ENCODE measurements around the gene D2HGDH.
"Not testable (repeated sequence)": the region's sequence is repeated elsewhere in the genome, so short reads cannot be mapped to it uniquely, and the experiment has no call there.

The D2HGDH gene

DNA sequence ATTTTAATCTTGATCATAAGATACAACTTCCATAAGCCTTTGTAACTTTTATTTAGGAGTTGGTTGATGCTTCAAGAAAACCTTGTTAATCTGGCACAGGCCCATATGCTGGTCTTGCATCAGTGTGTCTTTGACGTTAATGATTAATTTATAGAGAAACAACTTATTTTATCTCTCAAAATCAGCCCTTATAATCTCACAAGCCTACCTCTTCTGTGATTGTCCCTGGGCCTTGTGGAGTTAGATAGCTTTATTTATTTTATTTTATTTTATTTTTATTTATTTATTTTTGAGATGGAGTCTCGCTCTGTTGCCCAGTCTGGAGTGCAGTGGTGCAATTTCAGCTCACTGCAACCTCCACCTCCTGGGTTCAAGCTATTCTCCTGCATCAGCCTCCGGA lies 47.6 kb downstream of the D2HGDH start:
- no CpG with 5 or more reads among the region's 3 CpGs for WGBS (ENCODE audit: extremely low coverage, insufficient coverage, insufficient read length)
- not testable (repeated sequence) for DNase-seq

GRCh38 chr2:241788135-241788534 lies 53.7 kb downstream of the D2HGDH start:
- no peaks in the 10 kb centered on the region for H3K79me1 ChIP-seq (ENCODE audit: low read length)
- no peak overlapping the region for H4K91ac ChIP-seq (ENCODE audit: low read depth, low read length)
- H2AFZ ChIP-seq (ENCODE audit: insufficient read depth, low read length, poor library complexity) = no peak overlapping the region
- H3K36me3 ChIP-seq (ENCODE audit: control insufficient read depth in 1 of 2, insufficient read depth in 2 of 2, low read length in 2 of 2) = no peaks in the 10 kb centered on the region
- no peak for DNase-seq
- H3K27me3 ChIP-seq (ENCODE audit: insufficient read depth, low read length) = no peaks in the 10 kb centered on the region
- no peak overlapping the region for H3K4ac ChIP-seq (ENCODE audit: low read depth, low read length)
- no peak overlapping the region for H3K4me2 ChIP-seq (ENCODE audit: low read length)
- H2BK12ac ChIP-seq (ENCODE audit: low read length) = no peak overlapping the region
- H2BK5ac ChIP-seq (ENCODE audit: low read depth, low read length, poor library complexity) = no peak overlapping the region
- no peak overlapping the region for H3K23ac ChIP-seq (ENCODE audit: low read length)
- no peak overlapping the region for H3K9ac ChIP-seq (ENCODE audit: low read length)
- no peak overlapping the region for H3K14ac ChIP-seq (ENCODE audit: low read length)
- no peak overlapping the region for H2BK120ac ChIP-seq (ENCODE audit: insufficient read depth, low read length, poor library complexity)
- no CpG with 5 or more reads among the region's 4 CpGs for WGBS (ENCODE audit: extremely low coverage, insufficient coverage, insufficient read length)
- H3K27ac ChIP-seq (ENCODE audit: low read depth, low read length) = no peak overlapping the region
- no peak overlapping the region for H3K18ac ChIP-seq (ENCODE audit: low read length)
- no peaks in the 10 kb centered on the region for H3K79me2 ChIP-seq (ENCODE audit: control insufficient read depth, insufficient read depth, low read length, poor library complexity)
- H2AK5ac ChIP-seq (ENCODE audit: low read length) = no peak overlapping the region
- no peak overlapping the region for H4K8ac ChIP-seq (ENCODE audit: low read depth, low read length)
- H3K9me3 ChIP-seq (ENCODE audit: insufficient read depth, low read depth, low read length) = no peaks in the 10 kb centered on the region
- H4K12ac ChIP-seq (ENCODE audit: low read depth, low read length) = no peak overlapping the region
- no peaks in the 10 kb centered on the region for H3K4me1 ChIP-seq (ENCODE audit: control insufficient read depth in 1 of 2, insufficient read depth in 2 of 2, low read length in 2 of 2)
- no peak overlapping the region for H3K4me3 ChIP-seq (ENCODE audit: low read depth, low read length)

More for the DNA sequence above, 47.6 kb downstream of the D2HGDH start:
- H3K36me3 ChIP-seq (ENCODE audit: control insufficient read depth in 1 of 2, insufficient read depth in 2 of 2, low read length in 2 of 2); H3K14ac ChIP-seq (ENCODE audit: low read length); H3K27me3 ChIP-seq (ENCODE audit: insufficient read depth, low read length); H2AFZ ChIP-seq (ENCODE audit: insufficient read depth, low read length, poor library complexity); H4K91ac ChIP-seq (ENCODE audit: low read depth, low read length); H3K27ac ChIP-seq (ENCODE audit: low read depth, low read length); H2BK12ac ChIP-seq (ENCODE audit: low read length); H2BK120ac ChIP-seq (ENCODE audit: insufficient read depth, low read length, poor library complexity); H3K9me3 ChIP-seq (ENCODE audit: insufficient read depth, low read depth, low read length); H3K18ac ChIP-seq (ENCODE audit: low read length); H3K9ac ChIP-seq (ENCODE audit: low read length); H2AK5ac ChIP-seq (ENCODE audit: low read length); H3K79me1 ChIP-seq (ENCODE audit: low read length); H2BK5ac ChIP-seq (ENCODE audit: low read depth, low read length, poor library complexity); H4K8ac ChIP-seq (ENCODE audit: low read depth, low read length); H4K12ac ChIP-seq (ENCODE audit: low read depth, low read length); H3K79me2 ChIP-seq (ENCODE audit: control insufficient read depth, insufficient read depth, low read length, poor library complexity); H3K4me1 ChIP-seq (ENCODE audit: control insufficient read depth in 1 of 2, insufficient read depth in 2 of 2, low read length in 2 of 2); H3K23ac ChIP-seq (ENCODE audit: low read length); H3K4me2 ChIP-seq (ENCODE audit: low read length); H3K4me3 ChIP-seq (ENCODE audit: low read depth, low read length); H3K4ac ChIP-seq (ENCODE audit: low read depth, low read length): not testable (repeated sequence)

DNA sequence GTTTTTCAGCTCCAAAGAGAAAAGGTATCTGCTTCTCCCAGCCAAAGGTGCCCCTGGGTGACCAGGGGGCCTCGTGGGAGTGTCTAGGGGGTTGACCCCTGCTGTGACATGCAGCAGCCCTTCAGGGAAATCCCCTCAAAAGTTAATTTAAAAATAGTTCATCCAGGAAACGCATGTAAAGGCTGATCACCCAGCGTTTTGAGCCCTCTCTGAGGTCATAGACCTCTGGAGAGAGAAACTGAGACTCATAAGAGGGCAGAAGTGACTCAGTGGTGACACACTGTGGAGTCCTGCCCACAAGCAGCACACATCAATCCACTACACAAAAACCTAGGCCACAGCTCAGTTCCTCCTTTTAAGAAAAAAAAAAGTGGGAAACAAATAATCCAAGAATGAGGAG lies 54.1 kb downstream of the D2HGDH start:
- Histone ChIP-seq H2AFZ (ENCODE audit: insufficient read depth, low read length, poor library complexity) (no peak overlapping the region), H2BK12ac (ENCODE audit: low read length) (no peak overlapping the region), H3K79me1 (ENCODE audit: low read length) (no peaks in the 10 kb centered on the region), H3K4me1 (ENCODE audit: control insufficient read depth in 1 of 2, insufficient read depth in 2 of 2, low read length in 2 of 2) (no peaks in the 10 kb centered on the region), H3K36me3 (ENCODE audit: control insufficient read depth in 1 of 2, insufficient read depth in 2 of 2, low read length in 2 of 2) (no peaks in the 10 kb centered on the region), H3K9me3 (ENCODE audit: insufficient read depth, low read depth, low read length) (no peaks in the 10 kb centered on the region), H3K23ac (ENCODE audit: low read length) (no peak overlapping the region), H3K4ac (ENCODE audit: low read depth, low read length) (no peak overlapping the region), H3K4me2 (ENCODE audit: low read length) (no peak overlapping the region), H2AK5ac (ENCODE audit: low read length) (no peak overlapping the region), H2BK120ac (ENCODE audit: insufficient read depth, low read length, poor library complexity) (no peak overlapping the region), H3K27ac (ENCODE audit: low read depth, low read length) (no peak overlapping the region), H3K79me2 (ENCODE audit: control insufficient read depth, insufficient read depth, low read length, poor library complexity) (no peaks in the 10 kb centered on the region), H3K14ac (ENCODE audit: low read length) (no peak overlapping the region), H3K4me3 (ENCODE audit: low read depth, low read length) (no peak overlapping the region), H4K12ac (ENCODE audit: low read depth, low read length) (no peak overlapping the region), H3K18ac (ENCODE audit: low read length) (no peak overlapping the region), H4K91ac (ENCODE audit: low read depth, low read length) (no peak overlapping the region), H2BK5ac (ENCODE audit: low read depth, low read length, poor library complexity) (no peak overlapping the region), H4K8ac (ENCODE audit: low read depth, low read length) (no peak overlapping the region), H3K27me3 (ENCODE audit: insufficient read depth, low read length) (no peaks in the 10 kb centered on the region), H3K9ac (ENCODE audit: low read length) (no peak overlapping the region)
- WGBS (ENCODE audit: extremely low coverage, insufficient coverage, insufficient read length) = no CpG with 5 or more reads among the region's 3 CpGs
- DNase-seq = no peak

- H3K23ac ChIP-seq (ENCODE audit: low read length); H3K27ac ChIP-seq (ENCODE audit: low read depth, low read length); H2AK5ac ChIP-seq (ENCODE audit: low read length); H3K36me3 ChIP-seq (ENCODE audit: control insufficient read depth in 1 of 2, insufficient read depth in 2 of 2, low read length in 2 of 2); H3K14ac ChIP-seq (ENCODE audit: low read length); H4K12ac ChIP-seq (ENCODE audit: low read depth, low read length); H4K91ac ChIP-seq (ENCODE audit: low read depth, low read length); H2BK12ac ChIP-seq (ENCODE audit: low read length); H3K9ac ChIP-seq (ENCODE audit: low read length); H3K4me1 ChIP-seq (ENCODE audit: control insufficient read depth in 1 of 2, insufficient read depth in 2 of 2, low read length in 2 of 2); H3K9me3 ChIP-seq (ENCODE audit: insufficient read depth, low read depth, low read length); H2AFZ ChIP-seq (ENCODE audit: insufficient read depth, low read length, poor library complexity); H2BK120ac ChIP-seq (ENCODE audit: insufficient read depth, low read length, poor library complexity); H3K4ac ChIP-seq (ENCODE audit: low read depth, low read length); H2BK5ac ChIP-seq (ENCODE audit: low read depth, low read length, poor library complexity); DNase-seq; H3K18ac ChIP-seq (ENCODE audit: low read length); H3K79me1 ChIP-seq (ENCODE audit: low read length); H3K4me2 ChIP-seq (ENCODE audit: low read length); H3K27me3 ChIP-seq (ENCODE audit: insufficient read depth, low read length); H3K4me3 ChIP-seq (ENCODE audit: low read depth, low read length); H3K79me2 ChIP-seq (ENCODE audit: control insufficient read depth, insufficient read depth, low read length, poor library complexity); H4K8ac ChIP-seq (ENCODE audit: low read depth, low read length): not testable (repeated sequence)
- WGBS (ENCODE audit: extremely low coverage, insufficient coverage, insufficient read length) = no CpG with 5 or more reads among the region's 3 CpGs
Observed at GRCh38 chr2:241791385-241791784, 57.0 kb downstream of the D2HGDH start.
